HG02884 (cell line): Measurements from ENCODE around the gene FEM1A.
"Not testable (repeated sequence)": the region's sequence is repeated elsewhere in the genome, so short reads cannot be mapped to it uniquely, and the experiment has no call there.

ENCODE experiments used
- ATAC-seq: cut with Tn5 transposase; IDR thresholded peaks from one replicate; pipeline ENCODE4 v1.9.1; 2021; ENCODE audit warnings: mild to moderate bottlenecking, moderate library complexity; ENCODE audit not compliant: unreplicated experiment

The FEM1A gene

GRCh38 chr19:4845975-4846374 is 54.4 kb downstream of the FEM1A start:
- not testable (repeated sequence) for ATAC-seq

GRCh38 chr19:4847190-4847973 is 55.8 kb downstream of the FEM1A start:
- ATAC-seq: no peak

GRCh38 chr19:4849019-4849418 is 57.5 kb downstream of the FEM1A start:
- no peak for ATAC-seq
